GM18505 (cell line): ENCODE data around the gene PSMD12.

ENCODE experiments used
- ATAC-seq: cut with Tn5 transposase; IDR thresholded peaks from one replicate; pipeline ENCODE4 v1.9.1; 2021; ENCODE audit not compliant: unreplicated experiment
- POLR2A ChIP-seq: IDR thresholded peaks from 4 replicates; pipeline ENCODE4 v1.6.1; 2011; ENCODE audit warnings: borderline replicate concordance; ENCODE audit not compliant: insufficient read depth, insufficient read length; ENCODE audit errors: extremely low read depth

The PSMD12 gene

GRCh38 chr17:67290711-67291291 lies 75.6 kb downstream of the PSMD12 start:
- no peak for ATAC-seq
- TF ChIP-seq POLR2A: no peak

GRCh38 chr17:67290244-67290643 lies 76.1 kb downstream of the PSMD12 start:
- no peak for TF ChIP-seq POLR2A
- ATAC-seq: no peak

DNA sequence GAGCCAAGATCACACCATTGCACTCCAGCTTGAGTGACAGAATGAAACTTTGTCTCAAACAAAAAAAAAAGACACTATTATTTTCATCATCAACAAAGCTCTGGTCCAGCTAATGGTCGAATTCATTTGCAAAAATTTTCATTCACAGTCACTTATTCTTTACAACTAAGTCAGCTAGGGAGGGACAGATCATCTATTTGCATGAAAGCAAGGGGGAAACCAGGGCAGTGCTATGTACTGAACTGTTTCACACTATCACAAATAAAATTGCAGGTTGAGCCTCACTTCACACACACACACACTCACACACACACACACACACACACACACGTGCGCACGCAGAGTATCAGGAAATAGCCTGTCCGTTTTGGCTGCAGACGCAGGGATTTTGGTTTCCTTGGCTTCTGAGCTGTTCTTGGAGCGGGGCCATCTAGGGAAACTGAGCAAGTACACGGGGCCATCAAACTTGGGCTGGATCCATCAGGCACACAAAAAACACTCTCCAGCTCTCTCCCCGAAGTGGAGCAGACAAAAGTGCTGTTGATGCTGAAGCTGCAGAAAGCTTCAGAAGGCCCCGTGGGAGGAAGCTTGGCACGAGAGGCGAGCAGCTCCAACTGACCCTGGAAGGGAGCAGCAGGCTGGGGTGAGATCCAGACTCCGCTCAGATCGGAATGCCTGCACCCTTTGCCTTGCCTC lies 77.0 kb downstream of the PSMD12 start:
- no peak for TF ChIP-seq POLR2A
- no peak for ATAC-seq
